GM19351 (cell line): ENCODE results near the gene NEK4.
"Not testable (repeated sequence)": the region's sequence is repeated elsewhere in the genome, so short reads cannot be mapped to it uniquely, and the experiment has no call there.

ENCODE experiments used
- ATAC-seq: cut with Tn5 transposase; IDR thresholded peaks from one replicate; pipeline ENCODE4 v1.9.1; 2021; ENCODE audit warnings: mild to moderate bottlenecking, moderate library complexity; ENCODE audit not compliant: unreplicated experiment

Gene NEK4

GRCh38 chr3:52779837-52780585 is 9.3 kb upstream of the NEK4 start:
- ATAC-seq: peak; percentile 9

GRCh38 chr3:52779011-52779836 is 8.5 kb upstream of the NEK4 start:
- peak; percentile 63 for ATAC-seq

- no peak for ATAC-seq
Observed at GRCh38 chr3:52777959-52778805, 7.4 kb upstream of the NEK4 start.

- no peak for ATAC-seq
Observed at GRCh38 chr3:52777127-52777958, 6.6 kb upstream of the NEK4 start, which contains the start of gene ITIH1. Gene ITIH1, plus strand, starts transcription at chr3:52777599. Its CDS starts 17 bp downstream, at chr3:52777616.

GRCh38 chr3:52776486-52776885 is 5.7 kb upstream of the NEK4 start:
- not testable (repeated sequence) for ATAC-seq

- no peak for ATAC-seq
Observed at GRCh38 chr3:52775877-52776276, 5.1 kb upstream of the NEK4 start.

DNA sequence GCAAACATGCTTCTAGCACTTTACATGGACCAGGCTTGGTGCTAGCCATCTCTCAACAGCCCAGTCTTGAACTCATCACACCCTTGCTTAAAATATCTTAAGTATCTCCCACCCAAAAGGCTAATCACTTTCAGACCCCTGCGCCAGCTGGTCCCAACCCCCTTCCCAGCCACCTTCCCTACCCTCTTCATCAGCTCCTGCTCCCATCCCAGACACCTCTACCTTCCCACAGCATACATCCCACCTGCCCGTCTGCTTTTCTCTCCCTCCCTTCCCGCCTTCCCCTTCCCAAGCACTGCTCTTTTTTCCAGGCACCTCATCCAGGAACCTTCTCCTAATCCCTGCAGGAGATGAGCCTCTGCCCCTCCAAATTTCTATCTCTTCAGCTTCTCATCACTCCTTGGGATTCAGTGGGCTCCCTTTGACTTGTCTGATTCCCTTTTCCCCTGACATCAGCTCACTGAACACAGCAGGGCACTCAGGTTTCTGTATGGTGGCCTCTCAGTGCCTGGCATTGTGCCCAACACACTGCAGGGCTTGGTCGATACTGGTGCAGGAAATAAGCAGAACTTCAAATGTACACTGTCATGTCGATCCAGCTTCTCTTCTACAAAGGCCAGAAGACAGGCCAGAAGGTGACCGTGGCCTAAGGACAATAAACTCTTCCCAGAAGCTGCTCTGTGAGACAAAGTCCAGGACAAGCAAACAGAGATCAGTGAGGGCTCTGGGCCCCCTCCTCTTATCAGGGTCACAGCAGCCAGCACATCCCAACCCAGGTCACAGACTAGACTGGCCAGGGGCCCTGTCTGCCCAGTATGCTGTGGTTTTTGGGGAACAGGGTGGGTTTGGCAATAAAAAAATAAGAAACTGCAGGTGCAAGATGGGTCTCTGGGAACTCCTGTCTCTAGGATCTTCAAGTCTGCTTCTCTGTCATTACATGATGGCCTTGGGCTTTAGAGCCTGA is 4.4 kb upstream of the NEK4 start:
- no peak for ATAC-seq

DNA sequence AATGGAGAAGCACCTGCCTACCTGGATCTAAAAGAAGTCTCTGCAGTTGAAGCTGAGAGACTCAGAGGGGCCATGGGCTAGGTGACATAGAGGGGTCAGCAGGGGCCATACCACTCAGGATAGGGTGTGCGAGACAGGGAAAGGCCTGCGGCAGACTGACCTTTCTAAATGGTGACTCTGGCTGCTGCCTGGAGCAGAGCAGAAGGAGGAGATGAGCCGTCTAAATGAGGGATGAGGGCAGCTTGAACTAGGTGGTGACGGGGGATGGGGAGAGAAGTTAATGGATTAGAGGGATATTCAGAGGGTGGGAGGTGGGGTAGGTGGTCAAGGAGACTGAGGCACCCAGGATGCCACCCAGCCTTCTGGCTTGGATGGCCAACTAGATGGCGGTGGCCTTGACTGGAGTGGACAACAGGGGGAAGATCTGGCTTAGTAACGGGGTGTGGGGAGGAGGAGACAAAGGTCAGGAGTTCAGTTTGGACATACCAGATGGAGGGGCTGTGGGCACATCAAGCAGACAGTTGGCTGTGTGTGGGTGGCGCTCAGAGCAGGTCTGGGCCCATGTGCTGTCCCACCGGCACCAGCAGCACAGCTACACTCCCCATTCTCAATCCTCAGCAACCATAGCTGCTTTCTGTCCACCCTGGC is 3.5 kb upstream of the NEK4 start:
- ATAC-seq: no peak

GRCh38 chr3:52773361-52774065 is 2.8 kb upstream of the NEK4 start:
- no peak for ATAC-seq

DNA sequence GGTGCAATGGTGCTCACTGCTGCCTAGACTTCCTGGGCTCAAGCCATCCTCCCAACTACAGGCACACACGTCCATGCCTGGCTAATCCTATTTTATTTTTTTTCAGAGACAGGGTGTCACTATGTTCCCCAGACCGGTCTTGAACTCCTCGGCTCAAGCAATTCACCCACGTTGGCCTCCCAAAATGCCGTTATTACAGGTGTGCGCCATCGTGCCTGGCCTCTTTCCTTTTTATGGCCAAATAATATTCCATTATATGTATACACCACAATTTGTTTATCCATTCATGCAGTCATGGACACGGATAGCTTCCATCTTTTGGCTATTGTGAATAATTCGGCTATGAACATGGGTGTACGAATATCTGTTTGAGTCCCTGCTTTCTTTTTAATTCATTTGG is 962 bp upstream of the NEK4 start:
- ATAC-seq: no peak

DNA sequence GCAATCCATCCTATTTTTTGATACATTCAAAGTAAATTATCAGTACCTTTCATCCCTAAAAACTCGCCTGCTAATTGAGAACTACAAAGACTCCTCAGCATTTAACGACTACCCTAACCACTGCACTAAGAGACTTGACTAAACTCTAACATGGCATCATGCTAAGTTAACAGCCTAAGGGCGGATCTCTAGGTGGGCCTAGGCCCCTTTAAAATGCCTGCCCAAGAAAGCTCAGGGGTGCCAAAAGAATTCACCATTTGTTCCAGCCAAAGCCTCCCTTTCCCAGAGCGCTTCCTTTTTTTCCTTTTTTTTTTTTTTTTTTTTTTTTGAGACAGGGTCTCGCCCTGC is 568 bp upstream of the NEK4 start:
- peak; percentile 16 for ATAC-seq

DNA sequence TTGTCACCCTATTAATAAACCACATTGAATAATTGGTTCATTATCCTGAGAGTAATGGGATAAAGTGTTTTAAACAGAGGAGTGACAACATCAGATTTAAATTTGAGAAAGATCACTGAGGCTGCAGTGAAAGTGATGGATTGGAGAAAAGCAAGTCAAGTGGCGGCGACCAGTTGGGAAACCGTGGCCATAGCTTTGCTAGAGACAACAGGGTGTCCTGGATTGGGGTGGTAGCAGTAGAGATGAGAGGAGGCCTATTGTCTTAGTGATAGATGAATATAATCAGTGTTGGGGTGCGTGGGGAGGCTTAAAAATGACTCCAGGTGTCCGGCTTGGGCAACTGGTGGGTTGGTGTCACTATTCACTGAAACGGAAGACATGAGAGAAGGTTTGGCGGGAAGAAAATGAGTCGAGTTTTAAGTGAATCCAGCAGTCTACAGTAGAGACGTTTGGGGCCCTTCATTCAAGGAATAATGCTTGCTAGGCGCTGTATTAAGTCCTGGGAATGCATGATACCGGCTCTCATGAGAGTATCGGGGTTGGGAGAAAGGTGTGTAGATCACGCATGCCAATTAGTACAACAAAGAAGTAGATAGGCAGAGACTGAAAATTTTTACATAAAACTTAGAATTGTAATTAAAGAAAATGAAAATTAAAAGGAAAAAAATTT is 819 bp downstream of the NEK4 start:
- ATAC-seq: no peak

DNA sequence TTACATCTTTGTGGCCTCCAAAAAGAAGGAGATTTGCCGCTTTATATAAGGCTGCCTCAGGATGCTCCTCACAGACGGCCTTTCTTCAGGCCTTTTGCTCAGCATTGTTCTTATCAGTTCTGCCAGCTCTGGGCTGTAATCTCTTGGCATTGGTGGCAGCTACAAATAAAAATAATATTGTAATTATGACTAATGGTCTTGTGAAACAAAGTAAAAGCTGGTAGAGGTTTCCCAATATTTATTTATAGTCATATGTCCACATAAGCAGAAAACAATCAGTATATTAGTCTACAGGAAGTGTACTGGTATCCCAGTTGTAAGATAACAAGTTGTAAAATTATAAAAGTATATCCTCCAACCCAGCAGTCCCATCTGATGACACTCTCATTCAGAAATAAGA is 7.3 kb downstream of the NEK4 start:
- ATAC-seq: no peak

DNA sequence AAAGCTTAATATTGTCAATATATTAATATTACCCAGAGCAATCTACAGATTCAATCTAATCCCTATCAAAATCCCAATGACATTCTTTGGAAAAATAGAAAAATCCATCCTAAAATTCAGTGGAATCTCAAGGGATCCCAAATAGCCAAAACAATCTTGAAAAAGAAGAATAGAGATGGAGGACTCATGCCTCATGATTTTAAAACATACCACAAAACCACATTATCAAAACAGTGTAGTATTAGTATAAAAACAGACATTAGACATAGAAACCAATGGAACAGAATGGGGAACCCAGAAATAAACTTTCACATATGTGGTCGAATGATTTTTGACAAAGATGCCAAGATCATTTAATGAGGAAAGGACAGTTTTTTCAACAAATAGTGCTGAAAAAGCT is 14.6 kb downstream of the NEK4 start:
- ATAC-seq: no peak

DNA sequence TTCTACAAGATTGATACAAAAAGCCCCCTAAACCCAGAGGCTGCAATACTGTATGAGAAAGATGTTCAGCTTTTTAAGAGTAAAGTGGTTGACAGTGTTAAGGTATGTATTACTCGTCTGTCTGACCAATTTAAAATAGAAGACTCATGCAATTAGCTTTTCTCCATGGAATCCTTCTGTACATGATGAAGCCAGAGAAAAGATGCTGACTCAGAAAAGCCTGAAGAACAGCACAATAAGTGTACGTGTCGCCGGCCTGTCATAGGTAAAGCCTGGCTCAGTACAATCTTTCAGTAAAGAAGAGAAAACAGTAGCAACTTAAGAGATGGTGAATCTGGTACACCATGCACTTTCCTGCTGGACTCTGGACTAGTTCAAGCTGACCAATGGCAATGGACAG is 16.4 kb downstream of the NEK4 start:
- no peak for ATAC-seq

GRCh38 chr3:52752045-52752660 is 18.6 kb downstream of the NEK4 start:
- no peak for ATAC-seq

- ATAC-seq: no peak
Observed at GRCh38 chr3:52743721-52744120, 27.0 kb downstream of the NEK4 start.
